PFSK-1 (cell line): Measurements from ENCODE around the gene FAM118B.

ENCODE experiments used
- FOXP2 ChIP-seq: optimal IDR thresholded peaks from 2 replicates; pipeline ENCODE3; 2011; ENCODE audit warnings: borderline replicate concordance, control low read depth, inconsistent platforms; ENCODE audit not compliant: insufficient read depth; ENCODE audit errors: extremely low read length, extremely low read depth
- POLR2AphosphoS5 ChIP-seq: IDR thresholded peaks from 2 replicates; pipeline ENCODE4 v1.6.1; 2012; ENCODE audit warnings: low read depth, mild to moderate bottlenecking, control low read depth, low read length, moderate library complexity
- REST ChIP-seq, 2 experiments: IDR thresholded peaks; 2 replicates each; pipeline versions ENCODE4 v1.6.1 to v1.8.0; 2011 to 2012; ENCODE audit warnings: low read depth in 2 of 2, low read length in 2 of 2, control low read depth in 1 of 2, inconsistent platforms in 1 of 2, mild to moderate bottlenecking in 1 of 2, moderate library complexity in 1 of 2; ENCODE audit not compliant: insufficient read depth in 1 of 2
- SIN3A ChIP-seq: IDR thresholded peaks from 2 replicates; pipeline ENCODE4 v1.6.1; 2012; ENCODE audit warnings: mild to moderate bottlenecking, low read length, moderate library complexity, borderline replicate concordance; ENCODE audit not compliant: insufficient read depth
- TAF1 ChIP-seq: IDR thresholded peaks from 2 replicates; pipeline ENCODE4 v1.6.1; 2012; ENCODE audit warnings: low read length, control low read depth, borderline replicate concordance; ENCODE audit not compliant: insufficient read depth

Gene FAM118B

GRCh38 chr11:126277322-126277721 is 65.7 kb downstream of the FAM118B start:
- TF ChIP-seq REST (IDR thresholded peaks at IDR 0.05; ENCODE audit: insufficient read depth in 1 of 2, low read depth in 2 of 2, low read length in 2 of 2) (no peak), SIN3A (no peak), TAF1 (no peak), FOXP2 (no peak), POLR2AphosphoS5 (no peak)

GRCh38 chr11:126277780-126278179 is 66.2 kb downstream of the FAM118B start:
- TF ChIP-seq SIN3A, result no peak
- TF ChIP-seq REST (IDR thresholded peaks at IDR 0.05; ENCODE audit: insufficient read depth in 1 of 2, low read depth in 2 of 2, low read length in 2 of 2), result no peak
- TF ChIP-seq POLR2AphosphoS5, result no peak
- no peak for TF ChIP-seq FOXP2
- no peak for TF ChIP-seq TAF1

GRCh38 chr11:126279191-126279590 is 67.6 kb downstream of the FAM118B start:
- TF ChIP-seq POLR2AphosphoS5 (no peak), SIN3A (no peak), REST (IDR thresholded peaks at IDR 0.05; ENCODE audit: insufficient read depth in 1 of 2, low read depth in 2 of 2, low read length in 2 of 2) (no peak), FOXP2 (no peak), TAF1 (no peak)

- no peak for TF ChIP-seq SIN3A
- no peak for TF ChIP-seq TAF1
- TF ChIP-seq FOXP2, result no peak
- TF ChIP-seq REST (IDR thresholded peaks at IDR 0.05; ENCODE audit: insufficient read depth in 1 of 2, low read depth in 2 of 2, low read length in 2 of 2), result no peak
- TF ChIP-seq POLR2AphosphoS5, result no peak
These were observed 69.0 kb downstream of the FAM118B start for GRCh38 chr11:126280595-126280994.

- no peak for TF ChIP-seq REST (IDR thresholded peaks at IDR 0.05; ENCODE audit: insufficient read depth in 1 of 2, low read depth in 2 of 2, low read length in 2 of 2)
- no peak for TF ChIP-seq POLR2AphosphoS5
- no peak for TF ChIP-seq TAF1
- TF ChIP-seq SIN3A, result no peak
- no peak for TF ChIP-seq FOXP2
These were observed 69.7 kb downstream of the FAM118B start for GRCh38 chr11:126281245-126281644.
